Suprapubic skin (tissue), 4 donors: Measurements from ENCODE around the gene SMIM33. TPM values are rescaled to one million over a fixed set of nuclear protein-coding genes. Genes with fewer than 3 reads are reported as not detected.

ENCODE experiments used
- DNase-seq, 2 donors: peaks; one replicate each; pipeline ENCODE4 v3.0.0-alpha.2; 2019; ENCODE audit warnings: low spot score in 2 of 2
- H3K27ac ChIP-seq: fragments of 200-600 bp; sonication (generic); one replicate; pipeline ENCODE4 v1.5.1; 2019
- H3K27me3 ChIP-seq: fragments of 200-600 bp; sonication (generic); one replicate; pipeline ENCODE4 v1.5.1; 2019
- H3K36me3 ChIP-seq: fragments of 200-600 bp; sonication (generic); one replicate; pipeline ENCODE4 v1.5.1; 2019
- H3K4me1 ChIP-seq: fragments of 200-600 bp; sonication (generic); one replicate; pipeline ENCODE4 v1.5.1; 2019
- H3K4me3 ChIP-seq: fragments of 200-600 bp; sonication (generic); one replicate; pipeline ENCODE4 v1.5.1; 2019; ENCODE audit warnings: mild to moderate bottlenecking
- H3K9me3 ChIP-seq: fragments of 200-600 bp; sonication (generic); one replicate; pipeline ENCODE4 v1.5.1; 2019
- EP300 ChIP-seq: sonication (generic); formaldehyde crosslinking; IDR thresholded peaks from one replicate; pipeline ENCODE4 v1.6.1; 2017; ENCODE audit warnings: antibody characterized with exemption
- POLR2A ChIP-seq, 2 donors: fragments of 450-650 bp; IDR thresholded peaks; one replicate each; pipeline ENCODE4 v1.6.1; 2017; ENCODE audit warnings: antibody characterized with exemption in 2 of 2, mild to moderate bottlenecking in 2 of 2, moderate library complexity in 2 of 2
- POLR2AphosphoS5 ChIP-seq, 3 donors: sonication (generic); formaldehyde crosslinking; IDR thresholded peaks; one replicate each; pipeline ENCODE4 v1.6.1; 2017; ENCODE audit warnings: antibody characterized with exemption in 3 of 3
- WGBS: methylation state at CpG from one replicate; pipeline ENCODE4 v1.1.5; 2018; 5-methylcytosine and 5-hydroxymethylcytosine counted together
- total RNA-seq, 4 donors: library from RNA; depleted of rRNA; stranded (reverse); fragments of >200 nt; gene quantifications; one replicate each; pipeline ENCODE4 v1.1.0, GENCODE V29; 2016
- TF ChIP-seq, protein P1 (sequence below), 2 donors: fragments of 200-600 bp in 1 of 2; fragments of 450-650 bp in 1 of 2; sonication (generic) in 1 of 2; IDR thresholded peaks; one replicate each; pipeline ENCODE4 v1.5.1; 2016 to 2019; ENCODE audit warnings: antibody characterized with exemption in 2 of 2, mild to moderate bottlenecking in 1 of 2, moderate library complexity in 1 of 2

The SMIM33 gene
- total RNA-seq, 4 donors from 2014 or later = not detected

GRCh38 chr5:139458580-139459407 is 12.0 kb upstream of the SMIM33 start:
- H3K4me1 ChIP-seq = peaks cover 12% of the 10 kb centered on the region
- H3K36me3 ChIP-seq = no peaks in the 10 kb centered on the region
- DNase-seq = no peak
- TF ChIP-seq POLR2AphosphoS5 (IDR thresholded peaks at IDR 0.05) (no peak), POLR2A (IDR thresholded peaks at IDR 0.05) (no peak), EP300 (no peak)
- no peaks in the 10 kb centered on the region for H3K9me3 ChIP-seq
- H3K27me3 ChIP-seq = no peaks in the 10 kb centered on the region
- H3K4me3 ChIP-seq = no peak overlapping the region
- 56% methylated on average over 8 of the region's 8 CpGs for WGBS
- H3K27ac ChIP-seq = peak overlapping the region; percentile 74

GRCh38 chr5:139459451-139459934 is 11.3 kb upstream of the SMIM33 start:
- no peak overlapping the region for H3K4me3 ChIP-seq
- DNase-seq = no peak
- H3K9me3 ChIP-seq = no peaks in the 10 kb centered on the region
- TF ChIP-seq POLR2AphosphoS5 (IDR thresholded peaks at IDR 0.05) = no peak
- TF ChIP-seq POLR2A (IDR thresholded peaks at IDR 0.05) = no peak
- TF ChIP-seq EP300 = no peak
- TF ChIP-seq, protein P1, sequence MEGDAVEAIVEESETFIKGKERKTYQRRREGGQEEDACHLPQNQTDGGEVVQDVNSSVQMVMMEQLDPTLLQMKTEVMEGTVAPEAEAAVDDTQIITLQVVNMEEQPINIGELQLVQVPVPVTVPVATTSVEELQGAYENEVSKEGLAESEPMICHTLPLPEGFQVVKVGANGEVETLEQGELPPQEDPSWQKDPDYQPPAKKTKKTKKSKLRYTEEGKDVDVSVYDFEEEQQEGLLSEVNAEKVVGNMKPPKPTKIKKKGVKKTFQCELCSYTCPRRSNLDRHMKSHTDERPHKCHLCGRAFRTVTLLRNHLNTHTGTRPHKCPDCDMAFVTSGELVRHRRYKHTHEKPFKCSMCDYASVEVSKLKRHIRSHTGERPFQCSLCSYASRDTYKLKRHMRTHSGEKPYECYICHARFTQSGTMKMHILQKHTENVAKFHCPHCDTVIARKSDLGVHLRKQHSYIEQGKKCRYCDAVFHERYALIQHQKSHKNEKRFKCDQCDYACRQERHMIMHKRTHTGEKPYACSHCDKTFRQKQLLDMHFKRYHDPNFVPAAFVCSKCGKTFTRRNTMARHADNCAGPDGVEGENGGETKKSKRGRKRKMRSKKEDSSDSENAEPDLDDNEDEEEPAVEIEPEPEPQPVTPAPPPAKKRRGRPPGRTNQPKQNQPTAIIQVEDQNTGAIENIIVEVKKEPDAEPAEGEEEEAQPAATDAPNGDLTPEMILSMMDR (IDR thresholded peaks at IDR 0.05) = no peak
- peak overlapping the region; percentile 74 for H3K27ac ChIP-seq
- 75% methylated on average over 8 of the region's 8 CpGs for WGBS
- H3K36me3 ChIP-seq = no peaks in the 10 kb centered on the region
- H3K4me1 ChIP-seq = peaks cover 12% of the 10 kb centered on the region
- H3K27me3 ChIP-seq = no peaks in the 10 kb centered on the region

GRCh38 chr5:139460455-139460854 is 10.3 kb upstream of the SMIM33 start:
- no peaks in the 10 kb centered on the region for H3K9me3 ChIP-seq
- no peaks in the 10 kb centered on the region for H3K36me3 ChIP-seq
- no peaks in the 10 kb centered on the region for H3K27me3 ChIP-seq
- peak overlapping the region; percentile 17 for H3K4me3 ChIP-seq
- H3K27ac ChIP-seq = no peak overlapping the region
- no peak for TF ChIP-seq POLR2AphosphoS5 (IDR thresholded peaks at IDR 0.05)
- TF ChIP-seq EP300 = no peak
- TF ChIP-seq, protein P1 (IDR thresholded peaks at IDR 0.05) = no peak
- peaks cover 12% of the 10 kb centered on the region for H3K4me1 ChIP-seq
- WGBS = 88% methylated on average over 1 of the region's 1 CpG
- no peak for DNase-seq

DNA sequence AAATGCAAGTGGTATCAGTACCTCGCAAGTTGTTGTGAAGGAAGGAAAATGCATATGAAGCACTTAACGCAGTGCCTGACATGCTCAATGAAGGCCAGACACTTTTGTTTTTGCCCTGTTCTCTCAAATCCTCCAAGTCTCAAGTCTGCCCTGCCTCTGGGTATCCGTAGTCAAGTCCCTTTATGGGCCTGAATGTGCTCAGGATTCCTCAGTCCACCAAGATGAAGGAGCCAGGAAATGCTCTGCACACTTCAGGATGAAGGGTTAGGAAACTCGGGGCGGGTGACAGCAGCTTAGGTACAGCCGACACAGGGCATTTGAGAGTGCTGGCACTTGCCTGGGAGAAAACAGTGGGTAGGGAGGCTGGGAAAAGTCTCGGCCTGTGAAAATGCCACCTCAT is 9.6 kb upstream of the SMIM33 start:
- TF ChIP-seq EP300 = no peak
- TF ChIP-seq, protein P1 (IDR thresholded peaks at IDR 0.05) = no peak
- no peak for TF ChIP-seq POLR2AphosphoS5 (IDR thresholded peaks at IDR 0.05)
- no peak for TF ChIP-seq POLR2A (IDR thresholded peaks at IDR 0.05)
- H3K27ac ChIP-seq = peak overlapping the region; percentile 41
- no peak for DNase-seq
- H3K27me3 ChIP-seq = no peaks in the 10 kb centered on the region
- no peaks in the 10 kb centered on the region for H3K36me3 ChIP-seq
- H3K4me3 ChIP-seq = peak overlapping the region; percentile 17
- 76% methylated on average over 7 of the region's 7 CpGs for WGBS
- H3K9me3 ChIP-seq = no peaks in the 10 kb centered on the region
- H3K4me1 ChIP-seq = peaks cover 12% of the 10 kb centered on the region

GRCh38 chr5:139461698-139462097 is 9.1 kb upstream of the SMIM33 start:
- Histone ChIP-seq H3K9me3 (no peaks in the 10 kb centered on the region), H3K4me3 (peak overlapping the region; percentile 17), H3K27me3 (no peaks in the 10 kb centered on the region), H3K4me1 (peaks cover 12% of the 10 kb centered on the region), H3K27ac (peak overlapping the region; percentile 53), H3K36me3 (no peaks in the 10 kb centered on the region)
- TF ChIP-seq EP300 (no peak), POLR2AphosphoS5 (IDR thresholded peaks at IDR 0.05) (no peak), POLR2A (IDR thresholded peaks at IDR 0.05) (no peak)
- TF ChIP-seq, protein P1 (IDR thresholded peaks at IDR 0.05) = no peak
- no peak for DNase-seq
- 65% methylated on average over 5 of the region's 5 CpGs for WGBS
